Ishikawa (cell line): Measurements from ENCODE around the gene SMC4.

Source experiments
- CREB1 ChIP-seq: IDR thresholded peaks from 2 replicates; pipeline ENCODE4 v1.6.1; 2012; ENCODE audit warnings: low read depth
- EGR1 ChIP-seq: IDR thresholded peaks from 2 replicates; pipeline ENCODE4 v1.6.1; 2012
- EP300 ChIP-seq: IDR thresholded peaks from 2 replicates; pipeline ENCODE4 v1.6.1; 2012; ENCODE audit warnings: borderline replicate concordance
- TAF1 ChIP-seq: IDR thresholded peaks from 2 replicates; pipeline ENCODE4 v1.6.1; 2012; ENCODE audit warnings: low read depth, mild to moderate bottlenecking
- YY1 ChIP-seq: IDR thresholded peaks from 2 replicates; pipeline ENCODE4 v1.6.1; 2012; ENCODE audit warnings: low read depth
- TF ChIP-seq, protein P1 (sequence below): IDR thresholded peaks from 2 replicates; pipeline ENCODE4 v1.6.1; 2012

DNA sequence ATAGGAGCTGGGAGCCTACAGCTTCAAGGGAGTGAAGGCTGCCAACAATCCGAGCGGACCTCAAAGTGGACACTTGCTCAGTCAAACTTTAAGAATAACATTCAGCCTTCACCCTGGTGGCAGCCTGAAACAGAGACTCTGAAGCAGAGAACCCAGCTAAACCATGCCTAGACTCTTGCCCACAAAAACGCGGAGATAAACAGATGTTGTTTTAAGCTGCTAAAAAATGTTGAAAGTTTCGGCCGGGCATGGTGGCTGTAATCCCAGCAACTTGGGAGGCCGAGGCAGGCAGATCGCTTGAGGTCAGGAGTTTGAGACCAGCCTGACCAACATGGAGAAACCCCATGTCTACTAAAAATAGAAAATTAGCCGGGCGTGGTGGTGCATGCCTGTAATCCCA lies 79.9 kb downstream of the SMC4 start:
- TF ChIP-seq, protein P1, sequence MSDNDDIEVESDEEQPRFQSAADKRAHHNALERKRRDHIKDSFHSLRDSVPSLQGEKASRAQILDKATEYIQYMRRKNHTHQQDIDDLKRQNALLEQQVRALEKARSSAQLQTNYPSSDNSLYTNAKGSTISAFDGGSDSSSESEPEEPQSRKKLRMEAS = no peak
- TF ChIP-seq EP300 (no peak), TAF1 (no peak), EGR1 (no peak), YY1 (no peak), CREB1 (no peak)
